Cardiac septum (tissue), 1 donor: ENCODE results near the gene KLF1. TPM values are rescaled to one million over a fixed set of nuclear protein-coding genes. Genes with fewer than 3 reads are reported as not detected.
A peak's percentile ranks its signal among the peaks of the same experiment; 100 is the strongest.
"Not testable (repeated sequence)": the region's sequence is repeated elsewhere in the genome, so short reads cannot be mapped to it uniquely, and the experiment has no call there.

Experiments used
- DNase-seq: peaks from one replicate; pipeline ENCODE4 v3.0.0-alpha.2; 2020; ENCODE audit warnings: low spot score
- intact Hi-C: fragments of 100-400 bp; cut with DNase I; formaldehyde crosslinking; loops from one replicate; pipeline ENCODE4 v1.14.0; 2022
- total RNA-seq: library from RNA; stranded (reverse); fragmentation: NEBNext Ultra II Directional; extraction: Animal tissue kit (Norgen Biotek cat#: 25700); gene quantifications from one replicate; pipeline ENCODE4 v1.2.1, GENCODE V29; 2021
- donor health status: DM: no; HTN: no; CAD: no.

Gene KLF1
- total RNA-seq, 1 donor from 2014 or later = 0.38 TPM

DNA sequence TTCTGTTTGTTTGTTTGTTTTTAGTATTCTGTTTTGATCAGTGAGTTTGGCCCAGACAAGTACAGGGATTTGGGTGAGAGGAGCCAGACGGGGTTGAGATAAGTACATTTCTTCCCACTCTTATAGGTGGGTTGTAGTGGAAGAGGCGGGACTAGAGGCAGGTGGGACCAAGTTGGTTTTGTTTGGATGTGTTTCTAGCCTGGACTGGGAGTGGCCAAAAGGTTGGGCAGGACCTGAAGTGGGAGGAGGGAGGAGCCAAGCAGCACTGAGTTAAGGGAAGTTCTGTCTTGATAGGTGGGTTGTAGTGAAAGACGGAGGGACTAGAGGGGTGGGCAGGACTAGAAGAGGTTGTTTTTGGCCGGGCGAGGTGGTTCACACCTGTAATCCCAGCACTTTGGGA lies 14.7 kb downstream of the KLF1 start:
- intact Hi-C loops = no loop called here
- no peak for DNase-seq

- intact Hi-C loops = no loop called here
- no peak for DNase-seq
Measured at GRCh38 chr19:12871681-12872080, 15.3 kb downstream of the KLF1 start.

DNA sequence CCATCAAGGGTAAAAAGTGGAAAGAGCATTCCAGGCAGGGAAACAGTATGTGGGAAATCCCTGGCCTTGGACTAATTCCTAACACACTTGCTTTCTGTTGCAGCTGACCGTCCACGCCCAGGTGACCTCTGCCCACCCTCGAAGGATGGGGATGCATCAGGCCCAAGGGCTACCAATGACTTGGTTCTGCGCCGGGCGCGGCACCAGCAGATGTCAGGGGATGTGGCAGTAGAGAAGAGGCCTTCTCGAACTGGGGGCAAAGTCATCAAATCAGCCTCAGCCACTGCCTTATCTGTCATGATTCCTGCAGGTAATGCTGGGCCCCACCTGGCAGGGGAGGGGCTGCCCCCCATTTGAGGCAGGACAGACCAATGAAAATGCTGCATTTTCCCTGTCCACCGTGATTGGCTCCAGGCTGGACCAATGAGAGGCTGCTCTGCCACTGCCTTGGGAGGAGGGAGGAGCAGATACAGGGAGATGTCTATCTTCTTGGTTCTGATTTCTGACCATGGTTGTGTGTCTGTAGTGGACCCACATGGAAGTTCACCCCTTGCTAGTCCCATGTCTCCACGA lies 18.4 kb downstream of the KLF1 start:
- intact Hi-C loops = no loop called here
- no peak for DNase-seq

- intact Hi-C loops = no loop called here
- no peak for DNase-seq
Measured at GRCh38 chr19:12867120-12868099, 19.6 kb downstream of the KLF1 start.

DNA sequence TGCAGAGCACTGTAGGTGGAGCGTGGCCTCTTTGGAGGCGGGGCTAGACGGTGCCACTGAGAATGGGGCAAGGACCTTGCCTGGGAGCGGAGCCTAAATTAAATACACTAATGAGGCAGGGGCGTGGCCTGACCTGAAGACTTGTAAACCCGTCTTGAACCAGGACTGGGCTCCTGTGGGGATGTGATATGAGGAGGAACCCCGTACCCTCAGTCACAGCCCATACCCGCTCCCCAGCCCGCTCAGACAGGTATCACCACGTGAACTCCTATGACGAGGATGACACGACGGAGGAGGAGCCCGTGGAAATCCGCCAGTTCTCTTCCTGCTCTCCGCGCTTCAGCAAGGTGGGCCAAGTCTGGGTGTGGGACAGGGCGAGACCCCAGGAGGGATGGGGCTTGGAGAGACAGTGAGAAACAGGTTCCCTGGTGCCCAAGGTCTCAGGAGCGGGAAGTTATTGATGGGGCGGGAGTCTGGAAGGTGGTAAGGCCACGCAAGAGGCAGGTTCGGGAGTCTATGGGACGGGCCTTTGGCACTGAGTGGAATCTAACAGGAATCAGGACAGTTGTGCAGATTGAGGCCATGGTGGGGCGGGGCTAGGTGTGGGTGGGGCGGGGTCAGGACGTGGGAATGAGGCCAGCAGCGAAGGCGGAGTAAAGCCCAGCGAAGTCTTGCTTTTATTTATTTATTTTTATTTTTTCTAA lies 20.4 kb downstream of the KLF1 start:
- no peak for DNase-seq
- intact Hi-C loops = no loop called here

- no peak for DNase-seq
- intact Hi-C loops = no loop called here
Measured at GRCh38 chr19:12865746-12866415, 21.1 kb downstream of the KLF1 start.

GRCh38 chr19:12864721-12865715 lies 22.0 kb downstream of the KLF1 start:
- DNase-seq = no peak
- intact Hi-C loops = no loop called here

DNA sequence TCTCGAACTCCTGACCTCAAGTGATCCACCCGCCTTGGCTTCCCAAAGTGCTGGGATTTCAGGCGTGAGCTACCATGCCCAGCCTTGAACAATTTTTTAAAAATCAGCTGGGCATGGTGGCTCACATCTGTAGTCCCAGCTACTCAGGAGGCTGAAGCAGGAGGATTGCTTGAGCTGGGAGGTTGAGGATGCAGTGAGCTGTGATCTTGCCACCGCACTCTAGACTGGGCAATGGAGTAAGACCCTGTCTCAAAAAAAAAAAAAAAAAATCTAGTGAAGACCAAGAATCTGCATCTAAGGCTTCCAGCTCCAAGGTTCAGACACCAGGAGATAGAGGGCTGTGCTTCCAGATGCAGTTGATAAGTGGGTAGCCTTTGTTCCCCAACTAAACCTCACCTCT lies 22.9 kb downstream of the KLF1 start:
- intact Hi-C loops = no loop called here
- DNase-seq = no peak

DNA sequence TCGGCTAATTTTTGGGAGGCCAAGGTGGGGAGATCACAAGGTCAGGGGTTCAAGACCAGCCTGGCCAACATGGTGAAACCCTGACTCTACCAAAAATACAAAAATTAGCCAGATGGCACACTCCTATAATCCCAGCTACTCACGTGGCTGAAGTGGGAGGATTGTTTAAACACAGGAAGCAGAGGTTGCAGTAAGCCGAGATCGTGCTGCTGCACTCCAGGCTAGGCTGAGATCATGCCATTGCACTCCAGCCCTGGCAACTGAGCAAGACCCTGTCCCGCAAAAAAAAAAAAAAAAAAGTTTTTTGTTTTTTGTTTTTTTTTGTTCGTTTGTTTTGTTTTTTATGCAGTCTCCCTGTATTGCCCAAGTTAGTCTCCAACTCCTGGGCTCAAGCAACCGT lies 27.5 kb downstream of the KLF1 start:
- DNase-seq = no peak
- intact Hi-C loops = no loop called here

- intact Hi-C loops = no loop called here
- no peak for DNase-seq
Measured at GRCh38 chr19:12858041-12858928, 28.7 kb downstream of the KLF1 start.

DNA sequence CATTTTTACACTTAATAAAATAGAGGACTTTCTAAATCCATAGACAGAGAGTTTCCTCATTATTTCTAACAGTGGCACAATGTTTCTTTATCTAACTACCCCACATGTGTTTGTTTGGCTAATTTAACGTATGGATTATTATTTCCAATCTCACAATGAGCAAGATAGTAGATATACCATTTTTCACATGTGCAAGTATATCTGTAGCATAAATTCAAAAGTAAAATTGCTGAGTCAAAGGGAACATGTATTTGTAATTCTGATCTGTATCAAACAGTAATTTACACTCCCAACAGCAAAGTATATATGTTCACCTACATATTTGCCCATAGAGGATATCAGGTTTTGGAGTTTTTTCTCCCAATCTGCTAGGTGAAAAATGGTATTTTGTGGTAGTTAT lies 30.3 kb downstream of the KLF1 start:
- intact Hi-C loops = no loop called here
- DNase-seq = no peak

- intact Hi-C loops = loop anchor here (5.0 to 10.0 kb wide), 2 partner anchors 85 to 173 kb away; no protein-coding TSS in a partner anchor
- DNase-seq = peak; percentile 93
Measured at GRCh38 chr19:12847159-12848139, 39.6 kb downstream of the KLF1 start.

- intact Hi-C loops = loop anchor here (5.0 to 10.0 kb wide), 2 partner anchors 84 to 172 kb away; no protein-coding TSS in a partner anchor
Measured at GRCh38 chr19:12846613-12847012, 40.4 kb downstream of the KLF1 start.

DNA sequence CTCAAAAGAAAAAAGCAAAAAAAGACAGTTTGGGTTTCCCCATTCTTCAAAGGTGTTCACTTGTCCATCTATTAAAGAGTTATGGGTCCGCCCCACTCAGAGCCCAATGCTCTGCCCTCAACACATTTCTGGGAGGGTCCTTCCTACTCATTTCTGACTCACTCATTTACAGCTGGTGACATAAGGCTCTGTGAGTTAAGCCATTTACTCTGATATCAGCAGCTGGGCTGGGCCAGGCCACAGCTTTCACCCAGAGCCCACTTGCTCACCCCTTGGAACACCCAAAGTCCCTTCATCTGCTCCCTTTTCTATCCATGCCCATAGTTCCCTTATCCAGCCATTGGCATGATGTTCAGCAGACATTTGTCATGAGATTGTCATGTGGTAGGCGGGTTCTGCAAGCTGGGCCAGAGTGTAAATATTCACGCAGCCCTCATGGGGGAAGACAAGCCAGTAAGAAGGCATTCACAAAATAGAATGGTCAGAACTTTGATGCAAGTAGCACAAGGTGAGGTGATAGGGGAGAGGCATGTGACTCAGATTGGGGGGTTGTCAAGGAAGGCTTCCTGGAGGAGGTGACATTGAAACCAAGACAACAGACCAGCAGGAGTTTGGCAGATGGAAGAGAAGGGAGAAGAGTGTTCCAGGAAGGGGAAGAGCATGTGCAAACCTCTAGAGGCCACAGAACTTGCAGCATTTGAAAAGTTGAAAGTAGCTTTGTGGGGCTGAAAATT lies 42.8 kb downstream of the KLF1 start:
- intact Hi-C loops = loop anchor here (10.0 kb wide), 1 partner anchor 169 kb away; no protein-coding TSS in a partner anchor
- DNase-seq = no peak

More at GRCh38 chr19:12846613-12847012, 40.4 kb downstream of the KLF1 start:
- DNase-seq = not testable (repeated sequence)

DNA sequence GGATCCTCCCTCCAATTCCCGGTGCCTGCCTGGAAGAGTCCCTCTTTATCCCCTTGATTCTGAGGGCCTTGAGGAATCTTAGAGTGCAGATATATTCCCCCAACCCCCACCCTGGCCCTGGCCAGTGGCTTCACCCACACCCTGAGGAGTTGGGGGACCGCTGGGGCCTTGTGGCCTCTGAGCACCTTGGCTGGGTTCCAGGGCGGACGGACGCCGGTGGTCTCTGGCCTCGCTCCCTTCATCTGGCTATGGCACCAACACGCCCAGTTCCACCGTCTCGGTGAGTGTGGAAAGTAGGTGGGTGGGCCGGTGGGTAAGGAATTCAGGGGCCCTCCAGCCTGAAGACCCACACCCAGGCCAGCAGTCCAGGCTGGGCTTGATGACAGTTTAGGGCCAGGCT lies 43.7 kb downstream of the KLF1 start:
- intact Hi-C loops = loop anchor here (10.0 kb wide), 1 partner anchor 169 kb away; no protein-coding TSS in a partner anchor
- DNase-seq = no peak

DNA sequence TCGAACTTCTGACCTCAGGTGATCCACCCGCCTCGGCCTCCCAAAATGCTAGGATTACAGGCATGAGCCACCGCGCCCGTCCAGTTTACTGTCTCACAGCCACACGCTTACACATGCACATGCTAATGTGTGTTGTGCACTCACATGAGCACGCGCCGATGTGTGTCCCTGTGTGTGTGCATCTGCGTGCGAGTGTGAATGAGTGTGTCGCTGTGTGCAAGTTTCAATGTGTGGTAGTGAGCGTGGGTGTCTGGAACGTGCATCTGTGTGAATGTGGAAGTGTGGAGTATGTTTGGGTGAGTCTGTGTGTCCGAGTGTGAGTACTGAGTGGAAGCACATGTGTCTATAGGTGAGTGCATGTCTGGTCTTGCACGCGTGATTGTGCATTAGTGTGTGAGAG lies 44.5 kb downstream of the KLF1 start:
- no peak for DNase-seq
- intact Hi-C loops = loop anchor here (10.0 kb wide), 1 partner anchor 168 kb away; no protein-coding TSS in a partner anchor
